IMR-90 (cell line): ENCODE results near the gene ZIC3. TPM values are rescaled to one million over a fixed set of nuclear protein-coding genes. Genes with fewer than 3 reads are reported as not detected.

Experiments
- microRNA-seq, 2 experiments: library from miRNA; stranded (forward) in 1 of 2; unstranded in 1 of 2; fragments of 10-50 nt in 1 of 2; fragments of <30 nt in 1 of 2; gene quantifications in 1 of 2; microRNA quantifications in 1 of 2; one replicate each; pipeline versions ENCODE3 to v1.1.0; 2013 to 2020; ENCODE audit not compliant: insufficient read depth in 1 of 2, insufficient read length in 1 of 2, unreplicated experiment in 1 of 2
- polyA plus RNA-seq, 3 experiments: library from polyadenylated mRNA; depleted of rRNA; stranded (reverse); fragments of >200 nt; gene quantifications; 2 replicates each; pipeline ENCODE4 v1.2.3, GENCODE V29; 2012; ENCODE audit warnings: low replicate concordance in 1 of 3
- small RNA-seq, 5 experiments: library from RNA; depleted of rRNA; stranded (forward); fragments of <200 nt; gene quantifications; one replicate each; pipeline ENCODE3, GENCODE V24; 2012
- total RNA-seq: library from RNA; depleted of rRNA; stranded (reverse); fragments of >200 nt; gene quantifications from 2 replicates; pipeline ENCODE4 v1.2.3, GENCODE V29; 2012

The ZIC3 gene
- total and polyA plus RNA-seq, 2 of the 4 experiments (the other 2 are of a cell fraction), result not detected

Small RNA genes within 50 kb of the gene (microRNA-seq; reads per million reads assigned to microRNA genes)
- gene RN7SL325P (ENCODE audit: insufficient read depth, insufficient read length), result not detected

Small RNA genes within 50 kb of the gene (small RNA-seq; reads per million reads assigned to genes)
- 0 reads per million in 5 experiments for gene RN7SL325P
